NT2/D1 (cell line): Measurements from ENCODE around the gene TAX1BP3.

Experiments used
- SUZ12 ChIP-seq: IDR thresholded peaks from 2 replicates; pipeline ENCODE4 v1.6.1; 2011; ENCODE audit not compliant: insufficient read length, insufficient read depth; ENCODE audit errors: extremely low read depth
- YY1 ChIP-seq: IDR thresholded peaks from 2 replicates; pipeline ENCODE4 v1.6.1; 2011; ENCODE audit not compliant: insufficient read length, insufficient read depth
- ZNF274 ChIP-seq: IDR thresholded peaks from 2 replicates; pipeline ENCODE4 v1.6.1; 2011; ENCODE audit warnings: mild to moderate bottlenecking, low read depth, low read length

DNA sequence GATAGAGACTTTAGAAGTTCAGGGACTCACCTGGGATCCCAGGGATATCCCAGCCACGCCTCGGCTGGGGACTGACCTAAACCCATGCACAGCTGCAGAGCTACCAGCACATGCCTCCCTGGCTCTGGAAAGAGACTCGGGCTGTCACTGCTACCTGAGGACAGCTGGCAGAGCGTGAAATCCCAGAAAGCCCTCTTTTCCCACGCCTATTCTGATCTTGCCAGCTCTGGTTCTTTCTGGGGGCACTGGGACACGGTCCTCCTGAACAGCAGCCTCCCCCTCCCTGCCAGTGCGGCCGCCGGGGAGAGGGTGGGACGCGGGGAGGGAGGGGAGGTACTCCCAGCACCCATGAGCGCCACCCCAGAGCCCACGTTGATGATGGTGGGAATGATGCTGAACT, 16.8 kb upstream of the TAX1BP3 start:
- TF ChIP-seq YY1 (no peak), ZNF274 (no peak), SUZ12 (no peak)
